ENCODE measurements around the gene SLX4IP. TPM values are rescaled to one million over a fixed set of nuclear protein-coding genes. Genes with fewer than 3 reads are reported as not detected.

SLX4IP gene
- total RNA-seq, 5 donors from 2014 or later (not counting 1 experiment from before 2014, with no cell fraction given): 4.2 to 5.9 (median 5.2) TPM

GRCh38 chr20:10672624-10673127 lies 237.6 kb downstream of the SLX4IP start:
- H3K4me3 ChIP-seq (ENCODE audit: control insufficient read depth in 1 of 2, extremely low read depth in 1 of 2, low read length in 1 of 2): peak overlapping the region; percentile 26 to 72

DNA sequence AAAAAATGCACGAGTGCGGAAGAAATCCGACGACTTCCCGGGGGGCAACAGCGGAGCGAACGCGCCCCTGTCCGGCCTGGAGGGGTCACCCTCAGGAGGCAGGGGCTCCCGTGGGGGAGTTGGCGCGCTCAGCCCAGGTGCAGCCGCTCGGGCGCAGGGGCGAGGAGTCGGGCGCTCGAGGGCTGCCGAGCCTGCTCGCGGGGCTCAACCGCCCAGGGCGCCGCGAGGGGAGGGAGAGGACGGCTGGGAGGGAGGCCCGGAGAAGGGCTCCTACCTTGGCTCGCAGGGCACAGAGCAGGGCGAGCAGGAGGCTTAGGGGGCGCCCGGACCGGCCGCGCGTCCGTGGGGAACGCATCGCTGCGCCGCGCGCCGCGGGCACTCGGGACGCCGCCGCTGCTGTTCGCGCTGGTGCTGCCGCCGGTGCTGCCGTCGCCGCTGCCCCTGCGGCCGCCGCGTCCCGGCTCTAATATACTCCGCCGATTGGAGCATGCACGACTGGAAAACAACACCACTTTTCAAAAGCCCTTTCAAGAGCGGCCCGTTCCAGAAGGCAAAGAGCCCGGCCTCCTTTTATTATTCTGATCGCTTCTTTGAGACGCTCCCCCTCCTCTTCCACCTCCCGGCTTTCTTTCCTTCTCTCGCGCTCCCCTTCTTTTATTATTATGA lies 238.2 kb downstream of the SLX4IP start:
- Histone ChIP-seq H3K4me1 (ENCODE audit: control insufficient read depth in 1 of 2, extremely low read depth in 1 of 2, insufficient read depth in 2 of 2, low read length in 2 of 2) (peaks cover 0 to 35% of the 10 kb centered on the region in 2 experiments), H3K27ac (ENCODE audit: low read length) (no peak overlapping the region), H3K9me3 (no peaks in the 10 kb centered on the region), H3K27me3 (replicated peaks in 1 of 2; ENCODE audit: control insufficient read depth in 2 of 2, extremely low read depth in 1 of 2, insufficient read depth in 2 of 2, low read length in 1 of 2) (peaks cover 0 to 56% of the 10 kb centered on the region in 2 experiments), H3K4me3 (ENCODE audit: control insufficient read depth in 1 of 2, extremely low read depth in 1 of 2, low read length in 1 of 2) (peak overlapping the region; percentile 31 to 72), H3K36me3 (ENCODE audit: control insufficient read depth in 2 of 2, extremely low read depth in 1 of 2, insufficient read depth in 1 of 2, low read length in 1 of 2) (no peaks in the 10 kb centered on the region)
- peaks cover 42 to 59% of the 10 kb centered on the region in 2 donors for H3K27me3 Mint-ChIP-seq
- ChIA-PET POLR2A (no interaction called here), CTCF (no interaction called here)
- ATAC-seq (replicated peaks in 1 of 4) (no peak), DNase-seq (peak in 2 of 35 experiments; percentile 2)
- 2% methylated on average over 61 of the region's 73 CpGs for WGBS (ENCODE audit: insufficient coverage)
- H3K9me3 Mint-ChIP-seq: no peaks in the 10 kb centered on the region
- no peaks in the 10 kb centered on the region for H3K36me3 Mint-ChIP-seq
- peak overlapping the region; percentile 72 to 85 (median 77) for H3K4me3 Mint-ChIP-seq
- H3K4me1 Mint-ChIP-seq: peaks cover 8 to 32% (median 23%) of the 10 kb centered on the region in 3 donors
- no peak overlapping the region for H3K27ac Mint-ChIP-seq

More at GRCh38 chr20:10672624-10673127, 237.6 kb downstream of the SLX4IP start:
- peak in 5 of 35 experiments; percentile 7 to 30 (median 9) for DNase-seq
- peaks cover 0 to 35% of the 10 kb centered on the region in 2 experiments for H3K4me1 ChIP-seq (ENCODE audit: control insufficient read depth in 1 of 2, extremely low read depth in 1 of 2, insufficient read depth in 2 of 2, low read length in 2 of 2)
- ChIA-PET CTCF (no interaction called here), POLR2A (no interaction called here)
- 0% methylated on average over 32 of the region's 47 CpGs for WGBS (ENCODE audit: insufficient coverage)
- H3K4me3 Mint-ChIP-seq: peak overlapping the region; percentile 69 to 85 (median 71)
- no peaks in the 10 kb centered on the region for H3K36me3 ChIP-seq (ENCODE audit: control insufficient read depth in 2 of 2, extremely low read depth in 1 of 2, insufficient read depth in 1 of 2, low read length in 1 of 2)
- H3K4me1 Mint-ChIP-seq: peaks cover 8 to 32% (median 23%) of the 10 kb centered on the region in 3 donors
- no peaks in the 10 kb centered on the region for H3K9me3 Mint-ChIP-seq
- H3K27me3 ChIP-seq (replicated peaks in 1 of 2; ENCODE audit: control insufficient read depth in 2 of 2, extremely low read depth in 1 of 2, insufficient read depth in 2 of 2, low read length in 1 of 2): peaks cover 0 to 54% of the 10 kb centered on the region in 2 experiments
- H3K9me3 ChIP-seq: no peaks in the 10 kb centered on the region
- H3K36me3 Mint-ChIP-seq: no peaks in the 10 kb centered on the region
- H3K27ac Mint-ChIP-seq: no peak overlapping the region
- H3K27me3 Mint-ChIP-seq: peaks cover 42 to 59% of the 10 kb centered on the region in 2 donors
- H3K27ac ChIP-seq (ENCODE audit: low read length): no peak overlapping the region
- ATAC-seq (replicated peaks in 1 of 4): no peak

- H3K9me3 ChIP-seq: no peaks in the 10 kb centered on the region
- peak within 1 kb of the TSS; percentile 31 to 72 for H3K4me3 ChIP-seq (ENCODE audit: control insufficient read depth in 1 of 2, extremely low read depth in 1 of 2, low read length in 1 of 2)
- Mint-ChIP-seq H3K4me1 (peaks cover 8 to 32% (median 23%) of the 10 kb centered on the region in 3 donors), H3K27ac (no peak within 1 kb of the TSS), H3K4me3 (peak within 1 kb of the TSS; percentile 72 to 85 (median 77)), H3K9me3 (no peaks in the 10 kb centered on the region), H3K36me3 (no peaks in the 10 kb centered on the region), H3K27me3 (peaks cover 45 to 59% of the 10 kb centered on the region in 2 donors)
- no peaks in the 10 kb centered on the region for H3K36me3 ChIP-seq (ENCODE audit: control insufficient read depth in 2 of 2, extremely low read depth in 1 of 2, insufficient read depth in 1 of 2, low read length in 1 of 2)
- POLR2A ChIA-PET: no interaction called here
- H3K4me1 ChIP-seq (ENCODE audit: control insufficient read depth in 1 of 2, extremely low read depth in 1 of 2, insufficient read depth in 2 of 2, low read length in 2 of 2): peaks cover 0 to 35% of the 10 kb centered on the region in 2 experiments
- 0% methylated on average over 81 of the region's 84 CpGs for WGBS (ENCODE audit: insufficient coverage)
- peaks cover 0 to 56% of the 10 kb centered on the region in 2 experiments for H3K27me3 ChIP-seq (replicated peaks in 1 of 2; ENCODE audit: control insufficient read depth in 2 of 2, extremely low read depth in 1 of 2, insufficient read depth in 2 of 2, low read length in 1 of 2)
- CTCF ChIA-PET: no interaction called here
- peak; percentile 30 to 75 (median 52) for ATAC-seq (replicated peaks in 1 of 4)
- DNase-seq: peak in 20 of 35 experiments; percentile 5 to 50 (median 21)
- H3K27ac ChIP-seq (ENCODE audit: low read length): no peak within 1 kb of the TSS
Measured at GRCh38 chr20:10673842-10674683, 239.0 kb downstream of the SLX4IP start, which contains the start of gene JAG1. TSS of gene JAG1 (minus strand) at chr20:10673999. CDS start at chr20:10673530, 469 bp downstream.

DNA sequence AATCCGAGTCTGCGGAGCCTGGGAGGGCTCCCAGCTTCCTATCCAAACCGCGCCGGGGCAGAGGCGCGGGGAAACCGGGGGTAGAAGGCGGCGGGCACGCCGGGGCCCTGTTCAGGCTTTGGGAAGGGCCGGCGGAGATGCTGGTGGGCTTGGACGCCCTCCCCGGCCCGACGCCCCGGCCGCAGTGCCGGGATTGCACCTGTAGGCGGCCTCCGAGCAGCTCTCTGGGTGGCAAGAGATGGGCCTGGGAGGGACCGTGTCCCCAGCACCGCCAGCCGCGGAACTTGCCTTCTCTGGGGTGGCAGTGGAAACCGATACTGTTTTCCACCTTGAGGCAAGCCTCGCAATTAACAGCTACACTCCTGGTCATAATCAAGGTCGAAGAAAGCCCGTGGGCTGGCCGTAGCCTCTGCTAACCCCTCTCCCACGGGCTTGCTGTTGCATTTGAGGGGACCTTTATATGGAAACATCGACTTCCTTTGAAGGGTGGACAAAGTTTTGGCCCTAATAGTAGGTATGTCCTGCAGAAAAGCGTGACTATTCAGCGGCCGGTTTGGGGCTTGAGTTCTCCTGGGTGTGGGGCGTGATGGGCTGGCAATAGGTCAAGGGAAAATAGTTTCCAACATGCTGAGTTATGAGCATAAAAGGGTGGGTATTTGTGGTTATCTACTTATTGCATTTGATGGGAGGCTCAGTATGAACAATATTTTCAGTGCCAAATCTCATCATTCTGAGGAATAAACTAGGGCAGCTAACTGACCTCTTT lies 239.8 kb downstream of the SLX4IP start:
- peaks cover 41 to 56% of the 10 kb centered on the region in 2 donors for H3K27me3 Mint-ChIP-seq
- peaks cover 8 to 32% (median 23%) of the 10 kb centered on the region in 3 donors for H3K4me1 Mint-ChIP-seq
- no peaks in the 10 kb centered on the region for H3K36me3 Mint-ChIP-seq
- Histone ChIP-seq H3K36me3 (ENCODE audit: control insufficient read depth in 2 of 2, extremely low read depth in 1 of 2, insufficient read depth in 1 of 2, low read length in 1 of 2) (no peaks in the 10 kb centered on the region), H3K4me3 (ENCODE audit: control insufficient read depth in 1 of 2, extremely low read depth in 1 of 2, low read length in 1 of 2) (peak overlapping the region in 1 of 2 donors; percentile 72), H3K27me3 (replicated peaks in 1 of 2; ENCODE audit: control insufficient read depth in 2 of 2, extremely low read depth in 1 of 2, insufficient read depth in 2 of 2, low read length in 1 of 2) (peaks cover 0 to 54% of the 10 kb centered on the region in 2 experiments), H3K4me1 (ENCODE audit: control insufficient read depth in 1 of 2, extremely low read depth in 1 of 2, insufficient read depth in 2 of 2, low read length in 2 of 2) (peaks cover 0 to 35% of the 10 kb centered on the region in 2 experiments), H3K9me3 (no peaks in the 10 kb centered on the region), H3K27ac (ENCODE audit: low read length) (no peak overlapping the region)
- peak overlapping the region; percentile 66 to 69 (median 67) for H3K4me3 Mint-ChIP-seq
- H3K27ac Mint-ChIP-seq: no peak overlapping the region
- CTCF ChIA-PET: no interaction called here
- 6% methylated on average over 36 of the region's 38 CpGs for WGBS (ENCODE audit: insufficient coverage)
- ATAC-seq (replicated peaks in 1 of 4) (peak in 1 of 4 experiments; percentile 11), DNase-seq (peak in 7 of 35 experiments; percentile 1 to 35 (median 11))
- no peaks in the 10 kb centered on the region for H3K9me3 Mint-ChIP-seq
- POLR2A ChIA-PET: no interaction called here

DNA sequence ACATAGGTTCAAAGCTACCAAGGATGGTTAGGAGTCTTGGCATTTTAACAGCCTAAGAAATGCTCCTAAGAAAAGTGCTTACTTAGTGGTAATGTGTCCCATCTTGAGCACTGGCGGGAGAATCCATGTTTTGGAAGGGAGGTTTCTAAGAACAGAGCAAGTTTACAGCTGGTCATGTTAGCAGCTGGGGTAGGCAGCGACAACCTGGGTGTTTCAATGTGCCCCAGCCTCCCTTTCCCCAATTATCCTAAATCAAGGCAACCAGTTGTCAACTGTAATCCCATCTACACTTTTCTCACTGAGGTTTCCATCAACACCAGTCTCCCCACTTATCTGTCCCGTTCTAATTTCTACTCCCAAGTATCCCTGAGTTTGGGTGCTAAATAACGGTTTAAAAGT lies 240.3 kb downstream of the SLX4IP start:
- POLR2A ChIA-PET: no interaction called here

More for the DNA sequence above, 240.3 kb downstream of the SLX4IP start:
- peaks cover 36 to 50% of the 10 kb centered on the region in 2 donors for H3K27me3 Mint-ChIP-seq
- Histone ChIP-seq H3K27me3 (replicated peaks in 1 of 2; ENCODE audit: control insufficient read depth in 2 of 2, extremely low read depth in 1 of 2, insufficient read depth in 2 of 2, low read length in 1 of 2) (peaks cover 0 to 53% of the 10 kb centered on the region in 2 experiments), H3K27ac (ENCODE audit: low read length) (no peak overlapping the region), H3K36me3 (ENCODE audit: control insufficient read depth in 2 of 2, extremely low read depth in 1 of 2, insufficient read depth in 1 of 2, low read length in 1 of 2) (no peaks in the 10 kb centered on the region), H3K9me3 (no peaks in the 10 kb centered on the region), H3K4me1 (ENCODE audit: control insufficient read depth in 1 of 2, extremely low read depth in 1 of 2, insufficient read depth in 2 of 2, low read length in 2 of 2) (peaks cover 0 to 35% of the 10 kb centered on the region in 2 experiments), H3K4me3 (ENCODE audit: control insufficient read depth in 1 of 2, extremely low read depth in 1 of 2, low read length in 1 of 2) (no peak overlapping the region)
- H3K36me3 Mint-ChIP-seq: no peaks in the 10 kb centered on the region
- no peak for DNase-seq
- CTCF ChIA-PET: no interaction called here
- H3K27ac Mint-ChIP-seq: no peak overlapping the region
- no peak for ATAC-seq (replicated peaks in 1 of 4)
- H3K9me3 Mint-ChIP-seq: no peaks in the 10 kb centered on the region
- H3K4me1 Mint-ChIP-seq: peaks cover 8 to 28% (median 23%) of the 10 kb centered on the region in 3 donors
- 88% methylated on average over 4 of the region's 4 CpGs for WGBS (ENCODE audit: insufficient coverage)
- peak overlapping the region; percentile 66 to 69 (median 67) for H3K4me3 Mint-ChIP-seq
